ENCODE data around the gene CD46. TPM values are rescaled to one million over a fixed set of nuclear protein-coding genes. Genes with fewer than 3 reads are reported as not detected.

CD46 gene
- total RNA-seq, 1 experiment from 2014 or later = 100 TPM

- Histone ChIP-seq H3K4me3 (replicated peaks in 1 of 2; ENCODE audit: low read depth in 1 of 2, low read length in 2 of 2) (no peak overlapping the region), H3K9ac (ENCODE audit: low read length) (no peak overlapping the region), H3K27me3 (ENCODE audit: insufficient read depth, low read length) (no peaks in the 10 kb centered on the region), H3K79me2 (ENCODE audit: insufficient read depth, low read length) (peaks cover 21% of the 10 kb centered on the region), H3K9me3 (ENCODE audit: control insufficient read depth in 1 of 2, insufficient read depth in 1 of 2, low read depth in 1 of 2, low read length in 2 of 2) (no peaks in the 10 kb centered on the region), H3K9me2 (ENCODE audit: insufficient read depth) (no peaks in the 10 kb centered on the region), H2AFZ (ENCODE audit: low read depth, low read length, poor library complexity, severe bottlenecking) (no peak overlapping the region), H3K36me3 (ENCODE audit: control insufficient read depth in 1 of 2, insufficient read depth in 2 of 2, low read length in 2 of 2) (no peaks in the 10 kb centered on the region), H3K27ac (ENCODE audit: low read depth, low read length) (no peak overlapping the region), H3K4me1 (ENCODE audit: control insufficient read depth in 1 of 2, insufficient read depth in 2 of 2, low read length in 2 of 2) (peaks cover 26 to 45% of the 10 kb centered on the region in 2 experiments), H4K20me1 (ENCODE audit: insufficient read depth) (no peaks in the 10 kb centered on the region), H3K4me2 (ENCODE audit: low read length) (peak overlapping the region; percentile 33)
- ChIA-PET RAD21 (ENCODE audit: low non-redundant PET in 1 of 2, low total read pairs in 2 of 2, uncharacterized antibody in 2 of 2, unreplicated experiment in 2 of 2) (no interaction called here), CTCF (interaction anchor here (1.4 kb wide), 1 partner anchor 51 kb away, joined by 4 read pairs; no protein-coding TSS in a partner anchor), POLR2A (no interaction called here)
- TF ChIP-seq SP1 (IDR thresholded peaks at IDR 0.05; ENCODE audit: low read depth) (peak; percentile 55), ELF1 (IDR thresholded peaks at IDR 0.05; ENCODE audit: borderline replicate concordance, low read depth) (no peak), EZH2 (IDR thresholded peaks at IDR 0.05) (no peak), POLR2AphosphoS5 (IDR thresholded peaks at IDR 0.05; ENCODE audit: low read depth, low read length) (no peak), SIN3A (IDR thresholded peaks at IDR 0.05; ENCODE audit: low read depth) (no peak), CBX3 (IDR thresholded peaks at IDR 0.05; ENCODE audit: low read depth) (peak; percentile 32; the same call in 1 of the 2 replicates), JUND (IDR thresholded peaks at IDR 0.05) (peak; percentile 57), FOSL1 (IDR thresholded peaks at IDR 0.05; ENCODE audit: low read depth) (peak; percentile 31; the same call in 1 of the 2 replicates)
- TF ChIP-seq, protein P1, sequence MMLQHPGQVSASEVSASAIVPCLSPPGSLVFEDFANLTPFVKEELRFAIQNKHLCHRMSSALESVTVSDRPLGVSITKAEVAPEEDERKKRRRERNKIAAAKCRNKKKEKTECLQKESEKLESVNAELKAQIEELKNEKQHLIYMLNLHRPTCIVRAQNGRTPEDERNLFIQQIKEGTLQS (IDR thresholded peaks at IDR 0.05) = no peak
- no TSS peak for BruUV-seq (replicated peaks)
- intact Hi-C loops (cut with micrococcal nuclease) = no loop called here
- ATAC-seq = no peak
- peak; percentile 28 for DNase-seq (ENCODE audit: low read depth, low spot score)
Measured at GRCh38 chr1:207748737-207749528, 2.9 kb upstream of the CD46 start.

DNA sequence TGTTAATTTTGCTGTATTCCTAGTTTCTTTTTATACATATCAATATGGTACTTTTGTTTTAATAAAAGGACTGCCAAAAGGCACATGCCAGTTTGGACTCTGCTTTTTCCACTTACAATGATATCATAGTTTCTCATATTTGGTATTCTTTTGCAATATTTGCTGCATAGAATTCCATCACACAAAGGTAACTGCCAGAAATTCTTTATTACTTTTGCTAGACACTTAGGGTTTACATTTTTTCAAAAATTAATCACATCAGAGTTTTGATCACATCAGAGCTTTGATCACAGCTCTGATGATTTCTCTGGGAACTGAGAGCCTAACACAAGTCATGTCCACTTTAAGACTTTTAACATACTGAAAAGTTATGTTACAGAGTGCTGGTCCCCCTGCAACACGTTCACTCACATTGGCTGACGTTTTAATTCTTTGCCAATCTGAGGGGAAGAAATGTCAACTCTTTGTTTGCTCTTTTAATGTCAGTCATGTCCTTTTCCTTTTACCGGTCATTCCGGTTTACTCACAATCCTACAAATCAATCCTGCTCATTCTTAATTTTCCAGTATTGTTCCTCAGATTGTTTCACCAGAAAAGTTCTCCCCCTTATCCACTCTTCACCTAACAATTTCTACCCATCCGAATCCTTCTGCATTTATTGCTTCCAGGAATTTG, 1.1 kb upstream of the CD46 start:
- RAD21 ChIA-PET (ENCODE audit: low non-redundant PET in 1 of 2, low total read pairs in 2 of 2, uncharacterized antibody in 2 of 2, unreplicated experiment in 2 of 2) = no interaction called here
- TF ChIP-seq SRF (IDR thresholded peaks at IDR 0.05; ENCODE audit: low read depth) (0 out of 2 replicates have a peak, but pooled peaks have one; percentile 19), REST (IDR thresholded peaks at IDR 0.05; ENCODE audit: low read depth) (no peak)
- intact Hi-C loops (cut with micrococcal nuclease) = no loop called here
- no peaks in the 10 kb centered on the region for H3K9me2 ChIP-seq (ENCODE audit: insufficient read depth)
- no peaks in the 10 kb centered on the region for H4K20me1 ChIP-seq (ENCODE audit: insufficient read depth)
- POLR2A ChIA-PET = no interaction called here
- H3K9ac ChIP-seq (ENCODE audit: low read length) = peak overlapping the region; percentile 94
- H3K4me2 ChIP-seq (ENCODE audit: low read length) = peak overlapping the region; percentile 77
- CTCF ChIA-PET = no interaction called here
- H2AFZ ChIP-seq (ENCODE audit: low read depth, low read length, poor library complexity, severe bottlenecking) = no peak overlapping the region
- H3K4me3 ChIP-seq (replicated peaks in 1 of 2; ENCODE audit: low read depth in 1 of 2, low read length in 2 of 2) = peak overlapping the region; percentile 93 to 97
- peaks cover 39% of the 10 kb centered on the region for H3K79me2 ChIP-seq (ENCODE audit: insufficient read depth, low read length)
- BruUV-seq (replicated peaks) = no TSS peak
- no peak for ATAC-seq
- no peak for DNase-seq (ENCODE audit: low read depth, low spot score)
- H3K27me3 ChIP-seq (ENCODE audit: insufficient read depth, low read length) = no peaks in the 10 kb centered on the region
- H3K27ac ChIP-seq (ENCODE audit: low read depth, low read length) = peak overlapping the region; percentile 65
- no peaks in the 10 kb centered on the region for H3K9me3 ChIP-seq (ENCODE audit: control insufficient read depth in 1 of 2, insufficient read depth in 1 of 2, low read depth in 1 of 2, low read length in 2 of 2)
- H3K4me1 ChIP-seq (ENCODE audit: control insufficient read depth in 1 of 2, insufficient read depth in 2 of 2, low read length in 2 of 2) = peaks cover 26 to 41% of the 10 kb centered on the region in 2 experiments
- no peaks in the 10 kb centered on the region for H3K36me3 ChIP-seq (ENCODE audit: control insufficient read depth in 1 of 2, insufficient read depth in 2 of 2, low read length in 2 of 2)

Data from HCT116 (cell line).